Chondrocyte (in vitro differentiated cells): ENCODE results near the gene DAPK1. TPM values are rescaled to one million over a fixed set of nuclear protein-coding genes. Genes with fewer than 3 reads are reported as not detected.

Experiments
- DNase-seq: peaks from one replicate; pipeline ENCODE4 v3.0.0; 2021; ENCODE audit warnings: mixed read lengths, low spot score
- H3K27ac Mint-ChIP-seq: one replicate; pipeline ENCODE4 v1.8.0; 2021; ENCODE audit warnings: mild to moderate bottlenecking, moderate library complexity, mixed read lengths; ENCODE audit not compliant: unreplicated experiment
- H3K27me3 Mint-ChIP-seq: 2 replicates; pipeline ENCODE4 v1.8.0; 2021; ENCODE audit warnings: low read depth, mixed read lengths
- H3K36me3 Mint-ChIP-seq: 2 replicates; pipeline ENCODE4 v1.8.0; 2021; ENCODE audit warnings: low read depth, mixed read lengths
- H3K4me1 Mint-ChIP-seq: 2 replicates; pipeline ENCODE4 v1.8.0; 2021; ENCODE audit warnings: low read depth, mild to moderate bottlenecking, mixed read lengths
- H3K4me3 Mint-ChIP-seq: one replicate; pipeline ENCODE4 v1.8.0; 2021; ENCODE audit warnings: mild to moderate bottlenecking, moderate library complexity, mixed read lengths; ENCODE audit not compliant: unreplicated experiment
- H3K9me3 Mint-ChIP-seq: 2 replicates; pipeline ENCODE4 v1.8.0; 2021; ENCODE audit warnings: low read depth, mixed read lengths
- CTCF ChIP-seq: fragments of 200-600 bp; sonication (generic); IDR thresholded peaks from 2 replicates; pipeline ENCODE4 v1.5.0; 2021; ENCODE audit warnings: antibody characterized with exemption, mild to moderate bottlenecking, moderate library complexity
- total RNA-seq: library from RNA; stranded (reverse); gene quantifications from 3 replicates; pipeline ENCODE4 v1.2.1, GENCODE V29; 2021

The DAPK1 gene
- total RNA-seq, 1 donor from 2014 or later: 87.9 TPM

- H3K27me3 Mint-ChIP-seq: no peaks in the 10 kb centered on the region
- no peak for TF ChIP-seq CTCF
- no peaks in the 10 kb centered on the region for H3K9me3 Mint-ChIP-seq
- peaks cover 40% of the 10 kb centered on the region for H3K4me1 Mint-ChIP-seq
- no peak overlapping the region for H3K27ac Mint-ChIP-seq
- H3K4me3 Mint-ChIP-seq: no peak overlapping the region
- peaks cover 4% of the 10 kb centered on the region for H3K36me3 Mint-ChIP-seq
- DNase-seq: no peak
Measured at GRCh38 chr9:87530716-87531115, 33.0 kb downstream of the DAPK1 start.

GRCh38 chr9:87531370-87532295, 34.0 kb downstream of the DAPK1 start:
- no peak overlapping the region for H3K4me3 Mint-ChIP-seq
- DNase-seq: no peak
- peaks cover 44% of the 10 kb centered on the region for H3K4me1 Mint-ChIP-seq
- H3K27me3 Mint-ChIP-seq: no peaks in the 10 kb centered on the region
- peaks cover 4% of the 10 kb centered on the region for H3K36me3 Mint-ChIP-seq
- H3K27ac Mint-ChIP-seq: no peak overlapping the region
- TF ChIP-seq CTCF: no peak
- no peaks in the 10 kb centered on the region for H3K9me3 Mint-ChIP-seq

GRCh38 chr9:87533271-87533670, 35.6 kb downstream of the DAPK1 start:
- Mint-ChIP-seq H3K4me3 (no peak overlapping the region), H3K9me3 (no peaks in the 10 kb centered on the region), H3K36me3 (peaks cover 7% of the 10 kb centered on the region), H3K27me3 (no peaks in the 10 kb centered on the region), H3K4me1 (peaks cover 41% of the 10 kb centered on the region), H3K27ac (no peak overlapping the region)
- no peak for DNase-seq
- no peak for TF ChIP-seq CTCF

- H3K4me1 Mint-ChIP-seq: peaks cover 41% of the 10 kb centered on the region
Measured at GRCh38 chr9:87534036-87534435, 36.4 kb downstream of the DAPK1 start.

GRCh38 chr9:87534957-87535356, 37.3 kb downstream of the DAPK1 start:
- Mint-ChIP-seq H3K27ac (no peak overlapping the region), H3K27me3 (no peaks in the 10 kb centered on the region), H3K4me1 (peaks cover 38% of the 10 kb centered on the region), H3K9me3 (no peaks in the 10 kb centered on the region), H3K4me3 (no peak overlapping the region), H3K36me3 (peaks cover 5% of the 10 kb centered on the region)
- no peak for DNase-seq
- TF ChIP-seq CTCF: no peak

More at GRCh38 chr9:87534036-87534435, 36.4 kb downstream of the DAPK1 start:
- H3K27me3 Mint-ChIP-seq: no peaks in the 10 kb centered on the region
- no peaks in the 10 kb centered on the region for H3K9me3 Mint-ChIP-seq
- H3K27ac Mint-ChIP-seq: no peak overlapping the region
- no peak for DNase-seq
- H3K36me3 Mint-ChIP-seq: peaks cover 4% of the 10 kb centered on the region
- TF ChIP-seq CTCF: no peak
- no peak overlapping the region for H3K4me3 Mint-ChIP-seq
